ENCODE measurements around the gene CDH11.

The CDH11 gene

DNA sequence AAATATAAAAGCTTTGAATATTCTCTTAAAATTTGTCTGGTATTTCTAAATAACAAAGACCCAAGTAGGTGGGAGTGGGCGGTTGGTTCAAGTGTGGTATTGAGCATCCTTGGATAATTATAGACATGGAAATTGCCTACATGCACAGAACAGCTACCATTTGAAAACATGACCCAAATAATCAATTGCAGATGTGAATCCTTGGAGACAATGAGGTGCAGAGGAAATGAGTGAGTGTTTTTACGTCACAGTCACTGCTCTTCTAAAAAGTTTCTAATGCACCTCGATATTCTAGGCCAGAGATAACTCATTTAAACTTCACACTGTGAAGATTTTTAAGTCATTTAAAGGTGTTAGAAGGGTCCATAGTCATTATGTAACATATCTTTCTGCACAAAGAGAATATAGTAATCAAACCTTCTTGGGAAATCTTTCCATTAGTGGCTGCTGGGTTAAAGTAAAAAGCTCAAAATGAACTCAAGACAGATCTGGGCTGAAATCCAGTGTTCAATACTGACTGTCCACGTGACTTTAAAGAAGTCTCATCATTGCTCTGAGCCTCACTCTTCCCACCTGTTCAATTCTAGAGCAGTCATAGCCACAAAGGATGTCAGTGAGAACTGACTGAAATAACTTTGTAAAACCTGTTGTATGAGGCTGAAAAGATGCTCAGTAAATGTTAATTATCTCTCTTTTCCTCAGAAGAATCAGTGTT, 144.5 kb downstream of the CDH11 start:
- DNase-seq (ENCODE audit: low read depth in 2 of 2): no peak

DNA sequence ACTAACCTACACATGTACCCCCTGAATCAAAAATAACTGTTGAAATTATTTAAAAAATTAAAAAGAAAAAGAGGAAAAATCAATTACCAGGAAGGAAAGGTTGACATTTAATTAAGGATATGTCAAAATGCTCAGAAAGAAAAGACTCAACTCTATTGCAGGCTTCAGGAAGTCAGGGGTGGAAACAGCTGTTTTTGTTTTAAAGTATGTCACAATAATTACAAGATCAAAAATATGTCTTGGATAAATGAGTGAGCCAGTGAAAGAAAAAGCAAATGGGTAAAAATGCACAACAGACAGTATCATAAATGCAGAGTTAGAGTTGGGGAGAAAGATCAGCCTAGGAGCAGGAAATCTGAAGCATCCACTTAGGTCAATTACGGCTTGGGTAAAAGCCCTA, 146.0 kb downstream of the CDH11 start:
- no peak for DNase-seq (ENCODE audit: low read depth in 2 of 2)

DNA sequence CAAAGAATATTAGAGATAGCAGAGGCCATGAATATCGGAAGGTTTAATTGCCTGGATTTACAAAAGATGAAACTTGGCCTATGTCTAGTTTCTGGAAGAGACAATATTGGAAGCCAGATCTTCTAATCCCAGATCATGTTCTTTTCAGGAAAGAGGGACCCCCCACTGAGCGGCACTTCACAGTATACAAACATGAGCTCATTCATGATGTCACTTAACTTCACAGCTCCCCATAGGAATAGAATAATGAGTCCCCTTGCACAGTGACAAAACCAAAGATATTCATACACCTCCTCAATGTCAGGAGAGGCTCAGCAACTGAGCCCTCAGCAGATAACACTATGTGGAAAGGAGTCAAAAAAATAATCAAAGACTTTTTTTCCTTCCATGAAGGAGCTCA, 147.5 kb downstream of the CDH11 start:
- DNase-seq (ENCODE audit: low read depth in 2 of 2): no peak

DNA sequence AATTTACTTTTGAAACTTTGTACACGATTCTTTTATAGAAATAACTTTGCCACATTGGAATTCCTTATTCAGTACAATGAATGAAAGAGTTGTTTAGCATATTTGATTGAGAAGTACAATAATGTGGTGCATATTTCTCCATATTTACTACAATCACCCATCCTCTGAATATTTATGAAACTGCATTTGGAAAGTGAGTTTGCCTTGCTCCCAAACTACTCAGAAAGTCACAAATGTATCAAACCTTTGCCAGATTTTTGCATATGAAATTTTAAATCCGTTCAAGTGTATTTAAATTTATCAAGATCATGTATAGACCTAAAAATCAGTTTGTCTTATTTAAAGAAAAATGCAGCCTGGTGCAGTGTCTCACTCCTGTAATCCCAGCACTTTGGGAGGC, 148.7 kb downstream of the CDH11 start:
- DNase-seq (ENCODE audit: low read depth in 2 of 2): no peak

DNA sequence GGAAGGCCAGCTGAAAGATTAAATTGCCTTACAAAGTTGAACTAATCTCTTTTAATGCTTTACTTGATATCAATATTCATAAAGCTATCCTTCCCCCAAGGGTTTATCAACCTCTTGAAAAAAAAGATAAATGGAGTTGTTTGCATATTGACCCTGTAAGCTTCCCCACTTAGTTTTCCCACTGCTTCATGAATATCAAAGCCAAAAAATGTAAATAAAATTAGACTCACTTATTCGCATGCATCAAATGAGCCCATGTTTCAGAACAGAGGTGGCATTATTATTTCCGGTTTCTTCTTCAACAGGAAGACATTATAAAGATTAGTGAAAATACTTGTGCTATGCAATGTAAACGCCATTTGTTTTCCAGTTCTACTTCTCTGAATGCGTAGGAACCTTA, 150.7 kb downstream of the CDH11 start:
- no peak for DNase-seq (ENCODE audit: low read depth in 2 of 2)

DNA sequence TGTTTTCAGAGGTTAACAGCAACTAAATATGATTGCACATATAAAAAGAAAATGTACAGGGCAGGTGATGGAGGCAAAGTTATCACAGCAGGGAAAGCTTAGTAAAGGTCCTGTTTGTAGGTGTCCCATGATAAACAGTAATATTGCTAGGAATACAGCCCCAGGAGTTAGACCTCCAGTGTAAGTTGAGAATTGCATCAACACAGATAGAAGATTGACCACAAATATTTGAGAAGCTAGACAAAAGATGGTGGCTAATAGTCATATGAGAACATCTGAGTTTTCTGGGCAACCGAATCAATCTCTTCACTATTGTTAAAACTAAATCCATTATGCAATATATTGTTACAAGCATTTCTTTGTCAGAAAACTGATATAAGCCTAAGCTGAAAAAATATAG, 152.6 kb downstream of the CDH11 start:
- no peak for DNase-seq (ENCODE audit: low read depth in 2 of 2)

DNA sequence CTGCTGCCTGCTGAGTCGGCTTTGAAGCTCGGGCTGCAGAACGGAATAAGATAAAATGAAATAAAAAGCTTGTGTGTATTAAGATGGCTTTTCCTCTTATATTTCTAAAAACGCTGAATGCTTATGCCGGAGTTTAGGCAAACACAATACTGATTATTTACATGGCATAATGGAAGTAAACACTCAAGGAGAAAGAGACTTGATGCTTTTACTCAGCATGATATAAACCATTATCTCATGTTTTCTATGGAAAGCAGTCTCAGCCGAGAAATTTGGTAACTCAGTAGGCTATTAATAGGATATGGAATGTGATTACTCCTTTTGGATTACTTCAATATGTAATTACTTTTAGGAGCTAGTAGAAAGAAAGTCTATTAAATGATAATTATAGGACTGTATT, 153.3 kb downstream of the CDH11 start:
- no peak for DNase-seq (ENCODE audit: low read depth in 2 of 2)

DNA sequence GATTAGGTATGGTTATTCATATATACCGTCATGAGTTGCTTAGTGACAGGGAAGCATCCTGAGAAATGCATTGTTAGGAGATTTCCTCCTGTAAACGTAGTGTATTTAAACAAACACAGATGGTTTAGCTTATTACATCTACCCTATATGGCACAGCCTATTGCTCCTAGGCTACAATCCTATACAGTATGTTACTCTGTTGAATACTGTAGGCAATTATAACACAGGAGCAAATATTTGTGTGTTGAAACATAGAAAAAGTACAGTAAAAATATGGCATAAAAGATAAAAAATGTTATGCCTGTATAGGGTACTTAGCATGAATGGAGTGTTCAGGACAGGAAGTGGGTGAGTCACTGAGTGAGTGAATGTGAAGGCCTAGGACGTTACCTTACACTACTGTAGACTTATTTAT, 157.7 kb downstream of the CDH11 start:
- DNase-seq (ENCODE audit: low read depth in 2 of 2): no peak

DNA sequence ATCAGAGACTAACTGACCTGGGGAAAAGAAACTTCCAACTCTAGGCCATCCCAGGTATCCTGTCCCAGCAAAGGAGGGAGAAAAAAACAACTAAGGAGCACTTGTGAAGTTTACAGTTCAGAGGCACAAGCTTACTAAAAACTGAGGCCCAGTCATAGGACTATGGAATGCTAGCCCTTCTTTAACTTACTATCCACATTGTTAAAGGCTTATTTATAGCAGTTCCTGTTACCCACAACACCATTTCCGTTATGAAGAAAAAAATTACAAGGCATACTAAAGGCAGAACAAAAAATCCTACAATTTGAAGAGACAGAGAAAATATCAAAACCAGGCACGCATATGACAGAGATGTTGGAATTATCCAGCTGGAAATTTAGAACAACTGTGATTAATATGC, 159.1 kb downstream of the CDH11 start:
- DNase-seq (ENCODE audit: low read depth in 2 of 2): no peak

DNA sequence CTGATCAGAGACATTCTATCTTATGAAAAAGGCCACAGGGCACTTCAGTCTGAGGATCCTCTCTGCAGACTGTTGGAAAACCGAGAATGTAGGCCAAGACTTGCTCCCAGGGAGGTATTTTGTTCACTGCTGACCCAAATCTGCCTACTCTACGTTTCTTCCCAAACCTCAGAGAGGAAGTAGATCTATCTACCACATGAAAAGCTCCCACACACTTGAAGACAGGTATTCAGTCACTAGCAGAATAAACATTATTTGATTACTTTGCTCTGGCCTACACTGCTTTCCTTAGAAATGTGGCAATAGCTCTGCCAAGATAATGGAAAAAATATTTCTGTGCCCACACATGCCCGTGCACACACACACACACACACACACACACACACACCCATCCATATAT, 164.6 kb downstream of the CDH11 start:
- DNase-seq (ENCODE audit: low read depth in 2 of 2): no peak

DNA sequence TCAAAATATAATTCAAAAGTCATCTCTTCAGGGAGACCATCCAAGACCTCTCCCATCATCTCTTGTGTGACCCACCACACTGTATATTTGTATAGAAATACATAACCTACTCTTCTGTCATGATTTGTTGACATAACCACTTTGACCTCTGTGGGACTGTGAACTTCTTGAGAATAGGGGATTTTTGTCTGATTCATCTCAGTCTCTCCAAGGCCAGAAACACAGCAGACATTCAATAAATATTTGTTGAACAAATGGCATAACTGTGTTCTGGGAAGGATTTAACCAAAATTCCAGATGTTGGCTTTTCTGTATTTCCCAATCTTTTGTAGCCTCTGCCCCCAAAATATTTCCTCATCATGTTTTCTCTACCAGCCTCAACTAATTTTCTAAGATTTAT, 169.7 kb downstream of the CDH11 start:
- DNase-seq (ENCODE audit: low read depth in 2 of 2): no peak

DNA sequence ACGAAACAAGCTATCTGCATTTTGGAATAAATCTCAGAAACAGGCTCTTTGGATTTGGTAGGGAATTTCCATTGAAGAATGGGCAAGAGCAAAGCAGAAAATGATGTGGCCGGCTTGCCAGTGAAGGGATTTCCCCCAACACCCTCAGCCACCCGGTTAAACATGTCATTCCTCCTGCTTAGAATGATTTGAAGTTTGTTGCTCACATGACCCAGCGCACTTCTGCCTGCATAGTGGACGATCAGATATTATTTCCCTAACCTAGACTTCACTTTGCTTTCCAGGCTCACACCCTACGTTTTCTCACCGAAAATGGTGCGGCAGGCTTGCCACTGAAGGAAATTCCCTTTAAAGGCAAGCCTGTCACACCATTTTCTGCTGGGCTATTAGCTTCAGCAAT, 170.7 kb downstream of the CDH11 start:
- DNase-seq (ENCODE audit: low read depth in 2 of 2): no peak

DNA sequence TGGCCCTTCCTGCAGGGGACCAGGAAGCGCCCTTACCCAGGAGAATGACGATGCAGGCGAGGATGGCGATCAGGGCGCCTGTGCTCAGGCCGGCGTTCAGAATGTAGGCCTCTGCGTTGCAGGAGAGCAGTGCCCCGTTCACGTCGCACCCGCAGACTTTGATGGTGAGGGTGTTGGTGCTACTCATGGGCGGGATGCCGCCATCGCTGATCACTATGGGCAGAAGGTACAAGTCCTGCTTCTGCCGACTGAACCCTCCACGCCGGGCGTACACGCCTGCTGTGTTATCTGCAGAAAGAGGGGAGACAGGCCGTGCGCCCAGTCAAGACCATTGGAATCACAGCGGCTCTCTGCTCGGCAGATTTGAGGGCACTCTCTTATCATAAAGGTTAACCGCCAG, 171.1 kb downstream of the CDH11 start:
- no peak for DNase-seq (ENCODE audit: low read depth in 2 of 2)

DNA sequence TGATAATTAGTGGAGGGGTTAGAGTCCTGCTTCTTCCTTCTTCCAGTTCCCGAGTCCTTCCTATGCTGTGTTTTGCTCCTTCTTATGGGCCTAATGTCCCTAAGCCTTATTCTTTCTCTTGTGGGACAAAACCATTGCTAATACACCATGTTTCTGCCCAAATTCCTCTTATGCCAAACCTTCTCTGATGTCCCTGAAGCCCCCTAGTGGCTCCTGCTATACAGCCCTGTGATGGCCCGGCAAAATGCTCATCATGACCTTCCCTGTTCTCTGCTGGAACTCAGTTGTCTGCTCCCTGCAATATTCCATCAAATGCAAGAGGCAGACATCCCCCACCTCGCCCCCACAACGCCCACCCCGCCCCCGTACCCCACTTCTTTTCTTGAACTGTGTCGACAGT, 171.6 kb downstream of the CDH11 start:
- no peak for DNase-seq (ENCODE audit: low read depth in 2 of 2)

DNA sequence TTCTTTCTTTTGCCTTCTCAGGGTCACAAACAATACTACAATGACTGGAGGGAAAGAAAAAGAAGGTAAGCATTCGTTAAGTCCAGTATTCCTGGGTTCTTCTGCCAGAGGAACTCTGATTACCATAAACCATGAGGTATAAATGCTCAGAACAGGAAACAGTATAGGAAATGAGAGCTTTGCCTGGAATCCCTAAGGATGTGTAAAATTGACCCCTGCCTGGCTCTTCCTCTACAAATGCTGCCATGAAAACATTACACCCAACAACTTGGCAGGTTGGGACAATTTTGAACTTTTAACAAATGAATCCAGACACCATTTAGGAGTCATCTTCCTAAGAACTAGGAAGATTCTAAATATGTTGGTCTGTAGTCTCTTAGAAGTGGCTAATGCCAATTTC, 173.8 kb downstream of the CDH11 start:
- DNase-seq (ENCODE audit: low read depth in 2 of 2): no peak

DNA sequence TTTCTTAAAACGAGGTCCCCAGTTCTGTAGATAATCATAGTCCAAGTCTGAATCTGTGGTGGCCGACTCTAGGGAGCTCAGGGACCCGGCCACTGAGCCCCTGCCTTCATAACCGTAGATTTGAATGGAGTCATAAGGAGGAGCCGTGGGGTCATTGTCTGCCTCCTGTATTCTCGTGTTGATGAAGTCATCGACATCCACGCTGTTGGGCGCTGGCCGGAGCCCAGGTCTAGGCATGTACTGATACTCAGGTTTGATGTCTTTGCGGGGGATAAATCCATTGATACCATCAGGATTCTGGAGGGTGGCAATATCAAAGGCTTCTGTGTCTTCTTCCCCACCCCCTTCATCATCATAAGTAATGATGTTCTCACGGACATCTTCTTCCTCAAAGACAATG, 174.2 kb downstream of the CDH11 start:
- DNase-seq (ENCODE audit: low read depth in 2 of 2): no peak

DNA sequence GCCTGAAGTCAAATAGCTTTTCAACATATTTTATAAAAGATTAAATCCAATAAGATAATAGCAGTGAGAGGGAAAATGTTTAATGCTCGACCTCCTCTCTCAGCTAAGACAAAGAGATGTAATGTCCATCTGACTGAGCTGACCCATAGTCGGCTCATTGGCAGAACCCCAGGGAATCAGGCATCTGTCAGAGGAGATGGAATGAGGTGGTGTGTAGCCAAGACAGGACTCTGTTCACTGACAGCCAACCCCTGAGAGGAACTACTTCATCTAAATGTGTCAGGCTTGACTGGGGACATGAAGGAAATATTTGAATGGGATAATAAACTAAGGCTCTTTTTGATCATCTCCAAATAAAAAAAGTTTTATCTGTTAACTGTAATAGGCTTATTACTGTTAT, 188.0 kb downstream of the CDH11 start:
- DNase-seq (ENCODE audit: low read depth in 2 of 2): no peak

DNA sequence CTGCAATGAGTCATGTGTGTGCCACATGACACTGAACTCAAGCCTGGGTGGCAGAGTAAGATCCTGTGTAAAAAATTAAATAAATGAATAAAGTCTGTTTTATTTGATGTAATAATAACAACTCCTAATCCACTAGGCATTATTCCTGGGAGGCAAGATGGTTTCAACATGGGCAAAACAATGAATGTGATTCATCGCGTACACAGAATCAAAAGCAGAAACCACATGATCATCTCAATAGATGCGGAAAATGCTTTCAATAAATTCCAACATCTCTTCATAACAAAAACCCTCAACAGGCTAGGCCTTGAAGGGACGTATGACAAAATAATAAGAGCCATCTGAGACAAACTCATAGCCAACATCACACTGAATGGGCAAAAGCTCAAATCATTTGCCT, 195.4 kb downstream of the CDH11 start:
- no peak for DNase-seq (ENCODE audit: low read depth in 2 of 2)

DNA sequence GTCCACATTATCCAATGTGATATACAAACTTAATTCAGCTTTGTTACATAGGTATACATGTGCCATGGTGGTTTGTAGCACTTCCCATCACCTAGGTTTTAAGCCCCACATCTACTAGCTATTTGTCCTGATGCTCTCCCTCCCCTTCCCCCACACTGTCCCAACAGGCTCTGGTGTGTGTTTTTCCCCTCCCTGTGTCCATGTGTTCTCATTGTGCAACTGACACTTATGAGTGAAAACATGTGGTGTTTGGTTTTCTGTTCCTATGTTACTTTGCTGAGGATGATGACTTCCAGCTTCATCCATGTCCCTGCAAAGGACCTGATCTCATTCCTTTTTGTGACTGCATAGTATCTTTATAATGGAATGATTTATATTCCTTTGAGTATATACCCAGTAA, 196.7 kb downstream of the CDH11 start:
- DNase-seq (ENCODE audit: low read depth in 2 of 2): no peak

DNA sequence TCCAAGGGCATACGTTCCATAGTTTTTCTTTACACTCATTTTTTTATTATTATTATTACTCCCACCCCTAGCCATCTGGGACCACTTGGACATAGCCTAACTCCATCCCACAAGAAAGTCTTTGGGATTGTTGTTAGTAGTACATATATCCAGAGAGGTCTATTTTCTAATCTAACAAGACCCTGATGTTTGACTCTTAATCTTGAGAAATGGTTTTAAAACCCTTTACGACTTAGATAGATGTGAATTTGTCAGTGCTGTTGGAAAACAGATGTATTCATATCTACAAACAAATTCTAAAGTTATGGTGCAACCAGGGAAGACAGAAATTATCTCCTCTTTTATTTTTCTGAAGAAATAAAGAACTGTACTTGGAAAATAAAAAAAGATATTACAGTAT, 197.8 kb downstream of the CDH11 start:
- no peak for DNase-seq (ENCODE audit: low read depth in 2 of 2)

DNA sequence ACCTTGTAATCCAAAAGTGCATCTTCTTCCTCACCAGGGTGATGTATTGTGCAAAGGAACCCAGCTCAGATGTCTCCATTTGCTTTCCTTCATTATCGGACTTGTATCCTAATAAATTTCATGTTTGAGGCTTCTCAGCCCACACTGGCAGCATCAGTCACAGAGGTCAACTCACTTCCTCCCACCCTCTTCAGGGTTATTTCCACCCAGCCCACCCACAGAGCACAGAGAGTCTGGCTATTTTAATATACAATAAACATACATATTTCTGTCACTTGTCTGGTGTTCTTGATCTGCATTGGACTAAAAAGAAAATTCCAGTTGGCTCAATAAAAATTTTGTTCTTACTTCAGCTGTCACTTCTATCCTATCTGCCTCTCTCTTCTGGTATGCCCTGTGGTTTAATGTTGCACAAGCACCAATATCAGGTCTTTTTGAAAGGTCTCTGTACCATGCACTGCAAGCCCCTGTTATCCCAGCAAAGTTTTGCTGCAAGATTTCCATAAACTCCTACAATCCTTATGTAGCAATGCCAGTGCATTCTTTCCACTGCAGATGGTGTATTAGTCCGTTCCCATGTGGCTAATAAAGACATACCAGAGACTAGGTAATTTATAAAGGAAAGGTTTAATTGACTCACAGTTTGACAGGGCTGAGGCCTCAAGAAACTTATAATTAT, 201.8 kb downstream of the CDH11 start:
- no peak for DNase-seq (ENCODE audit: low read depth in 2 of 2)

DNA sequence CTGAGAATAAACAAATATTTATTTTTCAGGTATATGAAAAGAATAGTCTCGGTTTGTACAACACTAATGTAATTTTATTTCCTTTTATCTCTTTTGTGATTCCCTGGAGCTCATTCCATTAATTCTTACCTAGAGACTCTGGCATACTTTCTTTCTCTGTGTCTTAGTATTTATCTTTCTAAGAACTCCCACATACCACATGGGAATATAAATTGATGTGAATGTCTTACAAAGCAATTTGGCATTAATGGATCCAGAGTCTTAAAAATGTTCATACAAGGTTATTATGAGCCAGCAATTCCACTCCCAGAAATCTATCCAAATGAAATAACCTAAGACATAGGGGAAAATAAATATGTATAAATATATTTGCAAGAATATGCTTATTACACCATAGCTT, 202.7 kb downstream of the CDH11 start:
- DNase-seq (ENCODE audit: low read depth in 2 of 2): no peak

DNA sequence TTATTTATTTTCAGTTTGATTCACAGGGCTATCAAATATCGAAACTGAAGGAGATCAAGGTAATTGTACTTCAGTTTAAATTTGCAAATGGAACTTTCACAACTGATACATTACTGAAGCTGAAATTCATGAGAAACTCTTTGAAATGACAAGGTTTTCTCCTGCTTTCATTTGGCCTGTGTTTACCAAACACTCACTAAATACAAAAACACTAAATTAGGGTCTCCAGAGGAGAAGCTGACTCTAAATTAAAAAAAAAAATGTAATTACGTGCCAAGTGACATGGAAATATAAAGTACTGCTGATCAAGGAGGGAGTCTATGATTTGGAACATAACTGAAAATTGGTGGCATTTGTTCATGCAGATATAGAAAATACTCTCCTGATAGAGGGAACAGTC, 205.8 kb downstream of the CDH11 start:
- DNase-seq (ENCODE audit: low read depth in 2 of 2): no peak

DNA sequence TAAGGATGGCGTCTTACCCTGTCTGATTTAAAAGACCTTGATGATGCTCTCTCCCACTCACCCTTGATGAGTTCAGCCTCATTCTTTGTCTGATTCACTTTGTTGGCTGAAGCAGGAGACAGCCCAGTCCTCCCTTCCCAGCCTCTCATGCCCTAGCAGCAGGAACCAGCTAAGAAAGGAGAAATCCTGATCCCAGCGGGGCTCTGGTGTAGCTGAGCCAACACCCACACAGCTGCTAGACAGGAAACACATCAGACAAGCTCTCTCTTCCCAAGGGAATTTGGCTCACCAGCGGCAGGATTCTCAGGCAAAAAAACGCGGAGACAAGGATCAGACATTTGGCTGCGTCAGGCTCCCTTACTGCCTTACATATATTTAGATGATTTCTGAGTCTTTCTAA, 211.5 kb downstream of the CDH11 start:
- DNase-seq (ENCODE audit: low read depth in 2 of 2): no peak
